HG02623 (cell line): ENCODE data around the gene TCF15.

Experiments
- ATAC-seq: cut with Tn5 transposase; IDR thresholded peaks from one replicate; pipeline ENCODE4 v1.9.1; 2021; ENCODE audit warnings: moderate library complexity; ENCODE audit not compliant: unreplicated experiment

Gene TCF15, protein sequence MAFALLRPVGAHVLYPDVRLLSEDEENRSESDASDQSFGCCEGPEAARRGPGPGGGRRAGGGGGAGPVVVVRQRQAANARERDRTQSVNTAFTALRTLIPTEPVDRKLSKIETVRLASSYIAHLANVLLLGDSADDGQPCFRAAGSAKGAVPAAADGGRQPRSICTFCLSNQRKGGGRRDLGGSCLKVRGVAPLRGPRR

DNA sequence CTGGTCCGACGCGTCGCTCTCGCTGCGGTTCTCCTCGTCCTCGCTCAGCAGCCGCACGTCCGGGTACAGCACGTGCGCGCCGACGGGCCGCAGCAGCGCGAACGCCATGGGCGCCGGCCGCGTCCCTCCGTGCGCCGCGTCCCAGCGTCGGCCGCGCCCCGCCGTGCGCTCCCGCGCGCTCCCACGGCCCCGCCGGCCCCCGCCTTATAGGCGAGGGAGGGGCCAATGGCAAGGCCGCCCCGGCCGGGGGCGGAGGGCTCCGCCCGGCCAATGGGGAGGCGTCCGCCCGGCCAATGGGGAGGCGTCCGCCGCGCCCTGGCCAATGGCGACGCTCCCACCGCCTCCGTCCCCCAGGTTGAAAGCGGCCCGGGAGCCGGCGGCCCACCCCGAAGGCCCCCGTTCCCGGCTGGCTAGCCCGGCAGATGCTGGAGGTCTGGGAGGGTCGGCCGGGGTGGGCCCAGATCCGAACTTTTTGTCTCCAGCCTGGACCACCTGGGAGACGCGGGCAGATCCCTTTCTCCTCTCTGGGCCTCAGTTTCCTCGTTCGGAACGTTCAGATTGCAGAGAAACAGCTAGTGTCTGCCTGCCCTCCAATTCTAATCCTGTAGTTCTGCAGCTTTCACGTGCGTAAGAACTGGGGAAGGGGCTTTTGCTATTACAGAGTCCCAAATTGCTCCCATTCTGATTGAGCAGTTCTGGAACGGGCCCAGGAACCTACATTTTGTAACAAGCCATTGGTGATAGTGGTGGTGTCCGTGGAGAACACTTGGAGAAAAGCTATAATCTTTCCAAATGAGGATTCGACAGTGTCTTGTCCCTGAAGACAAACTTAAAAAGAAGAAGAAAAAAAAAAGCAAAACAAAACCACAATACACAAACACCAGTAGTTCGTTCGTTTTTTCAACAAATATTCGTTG is at the start of gene TCF15:
TSS of gene TCF15 (minus strand) at position 180 of the 917 bp plus-strand sequence. CDS start at position 108, 72 bp downstream.
- ATAC-seq = no peak

DNA sequence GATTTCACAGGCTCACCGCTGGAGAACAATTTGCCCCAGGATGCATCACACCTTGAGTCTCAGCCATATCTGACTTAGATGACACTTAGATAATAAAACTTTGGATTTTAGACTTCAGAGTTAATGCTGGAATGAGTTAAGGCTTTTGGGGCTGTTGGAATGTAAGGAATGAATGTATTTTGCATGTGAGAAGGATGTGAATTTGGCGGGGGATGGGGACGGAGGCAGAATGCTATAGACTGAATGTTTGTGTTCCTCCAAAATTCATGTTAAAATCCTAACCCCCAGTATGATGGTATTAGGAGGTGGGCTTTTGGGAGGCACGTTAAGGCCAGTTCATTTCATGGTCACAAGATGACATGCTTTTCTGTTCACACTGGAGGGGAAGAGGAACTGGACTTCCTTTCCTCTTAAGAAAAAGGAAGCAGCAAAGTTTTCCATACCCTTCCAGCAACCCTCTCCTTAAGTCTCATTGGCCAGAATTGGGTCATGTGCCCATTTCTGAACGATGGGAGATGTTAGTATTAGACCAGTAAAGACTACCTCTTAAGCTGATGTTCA is 48.7 kb upstream of the TCF15 start:
- ATAC-seq = no peak

DNA sequence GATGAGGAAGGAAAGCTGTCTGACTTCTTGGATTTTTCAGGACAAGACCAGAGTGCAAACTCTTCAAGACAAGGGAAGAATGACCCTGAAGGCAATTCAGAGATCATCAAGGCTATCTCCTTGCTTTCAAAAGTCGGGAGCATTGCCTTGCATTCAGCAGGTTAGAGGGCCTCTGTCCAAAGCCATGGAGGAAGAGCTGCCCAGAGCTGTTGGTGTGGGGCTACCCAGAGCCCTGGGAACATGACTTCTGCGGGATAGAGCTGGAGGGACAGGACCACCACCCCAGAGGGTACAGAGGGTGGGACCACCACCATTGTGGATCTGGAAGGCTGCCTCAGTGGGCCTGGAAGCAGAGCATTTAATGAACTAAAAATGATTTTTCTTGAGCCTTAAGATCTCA is 48.1 kb upstream of the TCF15 start:
- ATAC-seq = no peak

DNA sequence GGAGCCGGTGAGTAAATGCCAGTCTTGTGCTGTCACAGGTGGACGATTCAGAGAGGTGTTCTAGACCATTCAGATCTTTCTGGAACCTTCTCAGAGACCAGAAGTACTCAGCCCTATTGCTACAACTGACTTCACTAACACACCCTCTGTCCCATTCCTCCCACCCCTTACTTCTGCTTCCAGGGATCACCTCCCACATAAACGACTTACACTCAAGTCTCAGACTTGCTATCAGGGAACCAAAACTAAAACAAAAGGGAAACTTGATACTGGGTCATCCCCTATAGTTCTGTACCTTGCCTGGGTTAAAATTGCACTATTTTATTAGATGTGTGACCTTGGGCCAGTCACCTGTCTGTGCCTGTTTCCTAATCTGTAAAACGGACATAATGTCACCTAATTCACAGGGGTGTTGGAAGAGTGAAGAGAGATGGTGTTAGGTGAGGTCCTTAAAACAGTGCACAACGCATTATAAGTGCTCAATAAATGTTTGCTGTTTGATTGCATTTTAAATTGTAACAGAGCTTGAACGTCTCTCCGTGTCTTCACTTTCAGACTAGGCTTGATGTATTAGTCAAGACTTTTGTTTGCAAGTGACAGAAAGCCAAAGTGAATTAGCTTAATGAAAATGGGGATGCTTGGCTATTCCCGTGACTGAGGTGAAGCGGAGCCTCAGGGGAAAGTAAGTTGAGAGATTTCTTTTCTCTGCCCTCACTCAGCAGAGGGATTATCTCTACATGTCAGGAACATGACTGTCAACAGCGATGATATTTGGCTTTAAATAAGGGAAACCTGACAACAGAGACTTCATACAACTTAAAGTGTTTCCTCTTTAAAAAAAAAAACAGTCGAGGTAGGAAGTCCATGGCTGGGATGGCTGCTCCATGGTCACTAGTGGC is 45.9 kb upstream of the TCF15 start:
- ATAC-seq = no peak

DNA sequence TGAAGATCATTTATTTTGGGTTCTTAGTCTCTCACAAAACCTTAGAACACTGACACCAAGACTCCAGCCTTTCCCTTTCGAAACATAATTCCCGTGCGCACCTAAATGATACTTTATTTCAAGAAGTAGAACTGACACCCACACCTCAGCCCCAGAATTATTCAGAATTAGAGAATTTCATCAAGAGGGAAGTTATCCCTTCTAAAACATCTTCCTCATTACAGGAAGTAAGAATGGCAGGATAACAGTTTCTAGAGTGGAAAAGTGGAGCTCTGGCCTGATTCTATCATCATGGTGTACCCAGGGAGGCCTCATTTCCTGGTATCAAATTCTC is 44.3 kb upstream of the TCF15 start:
- no peak for ATAC-seq

DNA sequence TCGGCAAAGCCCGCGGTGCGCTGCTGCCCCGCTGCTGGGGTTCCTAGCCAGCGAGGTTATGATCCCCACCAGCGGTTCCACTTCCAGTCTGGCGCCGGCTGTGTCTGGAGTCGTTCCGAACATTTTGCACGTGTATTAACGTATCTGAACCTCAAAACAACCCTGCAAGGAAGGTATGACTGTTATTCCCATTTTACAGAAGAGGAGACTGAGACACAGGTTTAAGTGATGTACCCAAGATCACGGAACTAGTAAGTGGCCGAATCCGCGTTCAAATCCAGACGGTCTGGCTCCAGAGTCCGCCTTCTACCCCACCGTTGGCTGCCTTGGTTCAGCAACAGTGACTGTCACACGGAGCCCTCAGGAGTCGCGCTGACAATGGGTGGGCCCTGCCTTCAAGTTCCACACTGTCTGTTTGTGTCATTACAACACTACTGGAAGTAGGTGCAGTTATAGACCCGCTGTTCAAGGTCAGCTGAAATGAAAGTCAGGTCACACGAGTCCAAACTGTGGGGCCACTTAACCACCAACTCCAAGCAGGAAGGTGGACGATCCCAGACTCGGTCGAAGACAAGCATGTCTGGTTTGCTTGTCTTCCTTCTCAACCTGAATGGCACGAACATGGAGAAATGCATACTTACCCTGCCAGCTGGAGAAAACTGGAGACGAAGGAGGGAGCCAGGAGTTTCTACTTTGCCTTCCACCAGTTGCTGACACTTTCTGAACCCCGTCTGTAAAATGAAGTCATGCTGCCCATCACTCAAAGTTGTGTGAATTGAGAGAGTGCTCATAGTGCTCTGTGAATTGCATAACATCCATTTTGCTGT is 43.7 kb upstream of the TCF15 start:
- no peak for ATAC-seq

DNA sequence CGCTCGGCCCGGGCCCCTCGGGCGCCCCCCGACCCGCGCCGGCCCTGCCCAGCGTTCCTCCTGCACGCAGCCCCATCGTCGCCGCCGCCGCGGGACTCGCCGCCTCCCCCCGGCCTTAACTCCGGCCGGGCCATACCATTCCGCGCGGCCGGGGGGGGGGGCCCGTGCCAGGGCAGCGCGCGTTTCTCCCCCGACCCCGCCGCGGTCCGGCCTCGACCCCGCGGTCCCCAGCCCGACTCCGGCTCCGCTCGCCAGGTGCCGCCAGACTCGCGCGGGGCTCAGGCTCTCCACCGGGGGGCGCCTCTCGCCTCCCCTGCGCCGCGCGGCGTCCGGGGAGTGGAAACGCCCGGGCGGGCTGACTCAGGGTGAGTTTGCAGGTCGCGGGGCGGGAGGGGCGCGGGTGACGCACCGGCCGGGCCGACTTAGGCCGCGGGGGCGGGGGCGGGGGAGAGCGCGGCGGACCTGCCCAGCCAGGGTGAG is 43.0 kb upstream of the TCF15 start, which contains the start of gene SRXN1:
TSS of gene SRXN1 (minus strand) at position 91 of the 480 bp plus-strand sequence. CDS start at position 76, 15 bp downstream.
- peak; percentile 90 for ATAC-seq

DNA sequence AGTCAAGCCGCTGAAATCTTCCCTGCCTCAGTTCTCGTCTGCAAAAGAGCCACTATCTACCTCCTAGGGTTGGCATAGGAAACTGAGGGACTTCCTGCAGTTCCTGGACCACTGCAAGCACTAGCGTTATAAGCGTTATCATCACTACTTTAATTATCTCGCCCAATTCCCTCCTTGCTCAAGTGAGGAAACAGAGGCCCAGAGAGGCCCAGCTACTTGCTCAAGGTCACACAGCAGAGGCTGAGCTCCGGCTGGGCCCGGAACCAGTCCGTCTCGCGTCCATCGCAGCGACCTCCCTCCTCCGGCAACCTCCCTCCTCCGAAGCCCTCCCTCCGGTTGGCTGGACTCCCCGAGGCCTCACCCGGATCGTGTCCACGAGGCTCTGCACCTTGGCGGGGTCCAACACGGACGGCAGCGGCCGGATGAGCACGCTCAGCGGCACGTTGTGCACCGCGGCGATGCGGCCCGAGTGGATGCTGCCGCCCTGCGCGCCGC is 42.6 kb upstream of the TCF15 start:
- peak; percentile 5 for ATAC-seq

DNA sequence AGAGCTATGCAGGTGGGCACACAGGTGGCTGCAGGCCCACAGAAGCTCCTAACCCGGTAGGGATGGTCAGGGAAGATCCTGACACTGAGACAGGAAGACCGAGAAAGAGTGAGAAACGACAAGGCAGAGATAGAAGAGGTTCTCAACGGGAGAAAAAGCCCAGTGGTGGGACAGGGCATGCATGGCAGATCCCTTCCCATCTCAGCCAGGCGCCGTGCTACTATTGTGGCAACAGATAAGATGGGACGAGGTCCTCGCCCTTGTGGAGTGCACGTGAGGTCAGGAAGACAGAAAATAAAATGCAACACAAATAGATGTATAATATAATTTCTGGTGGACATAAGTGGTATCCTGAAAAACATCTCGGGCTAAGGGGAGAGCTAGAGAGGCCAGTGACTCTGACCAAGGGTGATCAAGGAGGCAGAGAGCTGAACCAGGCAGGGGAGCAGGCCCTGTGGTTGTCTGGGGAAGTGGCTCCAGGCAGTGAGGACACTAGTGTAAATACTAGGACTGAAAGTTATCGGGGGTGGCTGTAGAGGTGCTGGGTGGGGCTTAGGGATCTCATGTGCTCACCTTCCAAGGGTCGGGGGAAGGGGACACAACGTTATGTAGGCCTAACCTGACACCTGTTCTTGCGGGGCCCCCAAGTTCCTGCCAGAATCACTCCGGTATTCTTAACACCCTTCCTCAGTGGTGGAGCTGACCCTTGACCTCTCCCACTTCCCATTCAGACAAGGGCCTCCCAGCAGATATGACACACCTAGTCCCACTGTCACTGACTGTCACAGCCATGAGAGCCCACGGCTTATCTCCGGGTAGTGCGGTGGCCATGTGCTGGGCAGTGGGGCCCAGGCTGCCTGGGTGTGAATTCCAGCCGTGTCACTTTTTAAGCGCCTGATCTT is 41.9 kb upstream of the TCF15 start:
- no peak for ATAC-seq

DNA sequence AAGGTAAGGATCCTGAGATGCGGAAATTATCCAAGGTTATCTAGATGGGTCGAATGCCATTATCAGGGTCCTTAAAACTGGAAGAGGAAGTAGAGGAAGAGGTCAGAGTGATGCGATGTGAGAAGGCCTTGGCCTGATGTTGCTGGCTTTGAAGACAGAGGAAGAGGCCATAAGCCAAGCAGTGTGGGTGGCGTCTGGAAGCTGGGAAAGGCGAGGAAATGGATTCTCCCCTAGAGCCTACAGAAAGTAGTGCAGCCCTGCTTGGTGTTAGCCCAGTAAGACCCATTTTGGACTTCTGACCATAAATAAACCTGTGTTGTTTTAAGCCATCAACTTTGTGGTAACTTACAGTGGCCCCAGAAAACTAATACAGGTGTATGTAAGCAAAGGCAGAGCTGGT is 40.8 kb upstream of the TCF15 start:
- ATAC-seq = no peak

DNA sequence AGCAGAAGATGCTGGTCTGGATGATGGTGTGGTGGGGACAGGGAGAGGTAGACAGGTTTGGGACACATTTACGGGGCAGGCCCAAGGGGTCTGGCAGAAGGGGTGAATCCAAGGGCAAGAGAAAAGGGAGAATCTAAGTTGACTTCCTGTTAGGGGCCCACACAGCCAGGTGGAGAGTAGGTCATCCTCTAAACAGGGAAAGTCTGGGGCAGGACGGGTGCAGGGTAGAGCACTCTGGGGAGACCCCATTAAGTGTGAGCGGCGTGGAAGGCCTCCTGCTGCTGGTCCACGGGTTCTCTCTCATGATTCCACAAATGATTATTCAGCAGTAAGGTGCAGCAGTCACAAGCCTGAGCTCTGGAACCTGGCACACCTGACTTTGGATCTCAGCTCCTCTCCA is 40.2 kb upstream of the TCF15 start:
- ATAC-seq = no peak

DNA sequence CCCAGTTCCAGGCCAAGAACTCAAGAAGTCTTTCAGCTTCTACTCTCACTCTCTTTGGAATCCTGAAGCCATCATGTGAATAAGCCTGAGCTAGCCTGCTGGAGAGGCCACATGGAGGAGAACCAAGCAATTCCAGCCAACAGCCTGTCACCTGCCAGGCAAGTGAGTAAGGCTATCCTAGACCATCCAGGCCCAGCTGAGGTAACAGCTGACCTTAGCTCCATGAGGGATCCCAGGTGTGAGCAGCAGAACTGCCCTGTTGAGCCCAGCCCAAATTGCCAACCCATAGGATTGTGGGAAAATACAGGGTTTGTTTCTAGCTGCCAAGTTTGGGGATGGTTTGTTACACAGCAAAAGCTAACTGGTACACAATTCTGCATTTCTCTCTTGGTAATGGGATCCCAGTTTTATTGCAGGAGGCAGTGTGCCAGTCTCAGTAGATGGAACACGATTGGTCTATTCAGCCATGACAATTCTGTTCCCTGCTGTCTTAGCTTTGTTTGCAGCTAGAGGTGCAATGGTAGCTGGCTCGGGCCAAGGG is 37.4 kb upstream of the TCF15 start:
- ATAC-seq = no peak

DNA sequence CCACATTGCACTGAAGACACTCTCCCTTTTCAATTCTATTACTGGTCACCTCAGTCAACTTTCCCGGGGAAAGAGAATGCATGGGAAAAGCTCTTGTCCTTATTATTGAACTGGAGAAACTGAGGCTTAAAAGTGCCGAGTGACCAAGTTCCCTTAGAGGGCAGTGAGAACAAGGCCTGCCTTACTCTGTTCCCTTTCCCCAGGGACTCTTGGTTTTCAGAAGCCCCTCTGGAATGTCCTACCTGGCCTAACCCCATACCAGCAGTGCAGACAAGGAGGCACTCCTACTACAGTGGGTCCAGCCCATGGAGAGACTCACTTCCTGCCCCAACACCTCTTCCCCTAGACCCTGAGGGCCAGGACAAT is 36.7 kb upstream of the TCF15 start:
- no peak for ATAC-seq

DNA sequence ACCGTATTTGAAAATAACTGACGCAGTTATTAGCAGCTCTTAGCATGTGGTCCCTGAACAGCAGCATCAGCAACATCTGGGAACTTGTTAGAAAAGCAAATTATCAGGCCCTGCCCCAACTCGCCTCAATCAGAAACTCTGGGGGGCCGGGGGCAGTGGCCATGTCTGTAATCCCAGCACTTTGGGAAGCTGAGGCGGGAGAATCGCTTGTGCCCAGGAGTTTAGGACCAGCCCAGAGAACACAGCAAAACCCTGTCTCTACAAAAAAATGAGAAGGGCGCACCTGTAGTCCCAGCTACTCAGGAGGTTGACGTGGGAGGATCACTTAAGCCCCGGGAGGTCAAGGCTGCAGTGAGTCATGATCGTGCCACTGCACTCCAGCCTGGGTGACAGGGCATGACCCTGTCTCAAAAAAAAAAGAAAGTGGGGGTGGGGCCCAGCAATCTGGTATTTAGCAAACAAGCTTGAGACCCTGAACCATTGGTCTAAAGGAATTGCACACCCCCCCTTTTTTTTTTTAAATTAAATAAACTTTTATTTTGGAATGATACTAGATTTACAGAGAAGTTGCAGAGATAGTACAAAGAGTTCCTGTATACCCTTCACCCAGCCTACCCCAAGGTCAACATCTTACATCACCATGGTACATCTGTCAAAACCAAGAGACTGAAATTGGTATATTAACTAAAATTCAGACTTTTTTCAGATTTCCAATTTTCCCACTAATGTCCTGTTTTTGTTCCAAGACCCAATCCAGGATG is 36.2 kb upstream of the TCF15 start:
- no peak for ATAC-seq

DNA sequence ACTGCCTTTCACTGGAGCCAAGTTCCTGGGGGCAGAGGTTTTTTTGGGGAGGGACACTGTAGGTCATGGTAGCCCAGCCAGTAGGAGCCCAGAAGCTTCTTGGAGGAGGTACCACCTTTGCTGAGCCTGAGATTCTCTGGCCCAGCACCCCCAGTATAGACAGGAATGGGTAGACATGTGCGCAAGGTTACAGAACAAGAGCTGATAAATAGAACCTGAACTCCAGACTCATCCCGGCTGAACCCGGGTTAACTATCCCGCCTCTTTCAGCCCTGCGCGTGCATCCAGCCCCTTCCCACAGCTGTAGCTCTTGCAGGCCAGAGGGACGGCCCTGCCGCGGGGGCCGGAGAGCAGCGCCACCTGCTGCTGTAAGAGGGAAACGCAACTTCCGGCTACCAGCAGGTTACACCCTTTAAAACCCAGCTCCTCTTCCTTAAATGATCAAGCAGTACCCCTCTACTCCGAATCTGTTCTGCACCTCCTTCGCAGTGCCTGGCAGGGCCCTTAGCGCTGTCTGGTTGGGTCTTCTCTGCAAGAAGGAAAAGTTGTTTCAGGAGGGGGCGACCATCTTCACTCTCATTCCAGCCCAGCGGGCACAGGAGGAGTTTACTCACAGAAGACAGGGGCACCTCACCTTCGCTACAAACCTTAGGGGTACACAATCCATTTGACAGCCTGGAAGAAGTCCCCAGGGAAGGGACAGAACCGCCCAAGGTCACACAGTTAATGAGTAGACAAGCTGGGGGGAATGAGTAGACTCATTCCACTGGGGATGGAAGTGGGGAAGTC is 35.4 kb upstream of the TCF15 start:
- no peak for ATAC-seq

DNA sequence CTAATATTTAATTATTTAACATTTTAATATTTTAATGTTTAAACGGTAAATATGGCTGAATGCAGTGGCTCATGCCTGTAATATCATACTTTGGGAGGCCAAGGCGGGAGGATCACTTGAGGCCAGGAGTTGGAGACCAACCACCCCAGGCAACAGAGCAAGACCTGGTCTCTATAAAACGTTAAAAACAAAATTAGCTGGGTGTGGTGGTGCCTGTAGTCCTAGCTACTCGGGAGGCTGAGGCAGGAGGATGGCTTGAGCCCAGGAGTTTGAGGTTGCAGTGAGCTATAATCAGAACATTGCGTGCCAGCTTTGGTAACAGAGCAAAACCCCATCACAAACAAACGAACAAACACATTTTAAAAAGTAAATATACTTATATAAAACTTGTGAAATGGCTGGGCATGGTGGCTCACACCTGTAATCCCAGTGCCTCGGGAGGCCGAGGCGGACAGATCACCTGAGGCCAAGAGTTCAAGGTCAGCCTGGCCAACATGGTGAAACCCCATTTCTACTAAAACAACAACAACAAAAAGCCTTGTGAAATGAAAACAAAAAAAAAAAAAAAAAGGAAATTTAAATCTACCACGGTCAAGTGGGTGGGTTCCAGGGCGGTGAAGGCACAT is 34.7 kb upstream of the TCF15 start:
- ATAC-seq = no peak
